ENCODE measurements around the gene RCC1.
"Not testable (repeated sequence)": the region's sequence is repeated elsewhere in the genome, so short reads cannot be mapped to it uniquely, and the experiment has no call there.

Gene RCC1

GRCh38 chr1:28586585-28587391 lies 80.9 kb downstream of the RCC1 start:
- H3K4me3 ChIP-seq (ENCODE audit: low read depth, low read length), result not testable (repeated sequence)
